ENCODE results near the gene ETV6.

ETV6 gene

GRCh38 chr12:11722578-11723138, 73.2 kb downstream of the ETV6 start:
- Histone ChIP-seq H3K4me3 (ENCODE audit: low read length, poor library complexity, severe bottlenecking) (no peak overlapping the region), H3K27me3 (ENCODE audit: insufficient read depth, low read length, poor library complexity, severe bottlenecking) (no peaks in the 10 kb centered on the region), H3K9ac (ENCODE audit: low read depth, low read length, poor library complexity, severe bottlenecking) (no peak overlapping the region), H3K36me3 (ENCODE audit: insufficient read depth, low read length) (peaks cover 30% of the 10 kb centered on the region; the same call in 1 of the 2 replicates), H2AFZ (ENCODE audit: low read length) (no peak overlapping the region), H4K20me1 (ENCODE audit: insufficient read depth, low read length, poor library complexity, severe bottlenecking) (peaks cover 47% of the 10 kb centered on the region), H3K79me2 (ENCODE audit: insufficient read depth, low read length) (peaks cover 99% of the 10 kb centered on the region), H3K4me2 (ENCODE audit: low read depth, low read length, poor library complexity, severe bottlenecking) (no peak overlapping the region), H3K9me2 (replicated peaks; ENCODE audit: low read depth, low read length) (no peaks in the 10 kb centered on the region), H3K9me3 (ENCODE audit: insufficient read depth, low read depth, low read length) (no peaks in the 10 kb centered on the region), H3K4me1 (ENCODE audit: insufficient read depth, low read length, poor library complexity, severe bottlenecking) (peaks cover 22% of the 10 kb centered on the region), H3F3A (ENCODE audit: low read depth) (no peaks in the 10 kb centered on the region)
- TF ChIP-seq EZH2phosphoT487 (IDR thresholded peaks at IDR 0.05; ENCODE audit: borderline replicate concordance) (no peak), CTCF (conservative IDR thresholded peaks at IDR 0.05; ENCODE audit: low read length) (no peak)

- Histone ChIP-seq H3K4me3 (ENCODE audit: low read length, poor library complexity, severe bottlenecking) (no peak overlapping the region), H2AFZ (ENCODE audit: low read length) (no peak overlapping the region), H3K9me2 (replicated peaks; ENCODE audit: low read depth, low read length) (no peaks in the 10 kb centered on the region), H3F3A (ENCODE audit: low read depth) (no peaks in the 10 kb centered on the region), H3K79me2 (ENCODE audit: insufficient read depth, low read length) (peaks cover 99% of the 10 kb centered on the region), H4K20me1 (ENCODE audit: insufficient read depth, low read length, poor library complexity, severe bottlenecking) (peaks cover 49% of the 10 kb centered on the region), H3K9me3 (ENCODE audit: insufficient read depth, low read depth, low read length) (no peaks in the 10 kb centered on the region), H3K4me2 (ENCODE audit: low read depth, low read length, poor library complexity, severe bottlenecking) (no peak overlapping the region), H3K27me3 (ENCODE audit: insufficient read depth, low read length, poor library complexity, severe bottlenecking) (no peaks in the 10 kb centered on the region), H3K36me3 (ENCODE audit: insufficient read depth, low read length) (peaks cover 24% of the 10 kb centered on the region; the same call in 1 of the 2 replicates), H3K9ac (ENCODE audit: low read depth, low read length, poor library complexity, severe bottlenecking) (no peak overlapping the region), H3K4me1 (ENCODE audit: insufficient read depth, low read length, poor library complexity, severe bottlenecking) (peaks cover 31% of the 10 kb centered on the region)
- TF ChIP-seq CTCF (conservative IDR thresholded peaks at IDR 0.05; ENCODE audit: low read length), result no peak
- TF ChIP-seq EZH2phosphoT487 (IDR thresholded peaks at IDR 0.05; ENCODE audit: borderline replicate concordance), result no peak
Measured at GRCh38 chr12:11723993-11724392, 74.5 kb downstream of the ETV6 start.

- H3K36me3 ChIP-seq (ENCODE audit: insufficient read depth, low read length), result peaks cover 21% of the 10 kb centered on the region; the same call in 1 of the 2 replicates
- H3K9me3 ChIP-seq (ENCODE audit: insufficient read depth, low read depth, low read length), result no peaks in the 10 kb centered on the region
- no peaks in the 10 kb centered on the region for H3K9me2 ChIP-seq (replicated peaks; ENCODE audit: low read depth, low read length)
- no peaks in the 10 kb centered on the region for H3F3A ChIP-seq (ENCODE audit: low read depth)
- peaks cover 99% of the 10 kb centered on the region for H3K79me2 ChIP-seq (ENCODE audit: insufficient read depth, low read length)
- H3K27me3 ChIP-seq (ENCODE audit: insufficient read depth, low read length, poor library complexity, severe bottlenecking), result no peaks in the 10 kb centered on the region
- H4K20me1 ChIP-seq (ENCODE audit: insufficient read depth, low read length, poor library complexity, severe bottlenecking), result peaks cover 51% of the 10 kb centered on the region
- no peak overlapping the region for H3K9ac ChIP-seq (ENCODE audit: low read depth, low read length, poor library complexity, severe bottlenecking)
- TF ChIP-seq EZH2phosphoT487 (IDR thresholded peaks at IDR 0.05; ENCODE audit: borderline replicate concordance) (no peak), CTCF (conservative IDR thresholded peaks at IDR 0.05; ENCODE audit: low read length) (no peak)
- H3K4me2 ChIP-seq (ENCODE audit: low read depth, low read length, poor library complexity, severe bottlenecking), result no peak overlapping the region
- no peak overlapping the region for H2AFZ ChIP-seq (ENCODE audit: low read length)
- H3K4me3 ChIP-seq (ENCODE audit: low read length, poor library complexity, severe bottlenecking), result no peak overlapping the region
- H3K4me1 ChIP-seq (ENCODE audit: insufficient read depth, low read length, poor library complexity, severe bottlenecking), result peaks cover 35% of the 10 kb centered on the region
Measured at GRCh38 chr12:11724888-11725311, 75.4 kb downstream of the ETV6 start.
